Measurements from ENCODE around the gene UBE2G2. TPM values are rescaled to one million over a fixed set of nuclear protein-coding genes. Genes with fewer than 3 reads are reported as not detected.

Gene UBE2G2
- total RNA-seq, 3 donors from 2014 or later = 138 to 144 (median 140) TPM

DNA sequence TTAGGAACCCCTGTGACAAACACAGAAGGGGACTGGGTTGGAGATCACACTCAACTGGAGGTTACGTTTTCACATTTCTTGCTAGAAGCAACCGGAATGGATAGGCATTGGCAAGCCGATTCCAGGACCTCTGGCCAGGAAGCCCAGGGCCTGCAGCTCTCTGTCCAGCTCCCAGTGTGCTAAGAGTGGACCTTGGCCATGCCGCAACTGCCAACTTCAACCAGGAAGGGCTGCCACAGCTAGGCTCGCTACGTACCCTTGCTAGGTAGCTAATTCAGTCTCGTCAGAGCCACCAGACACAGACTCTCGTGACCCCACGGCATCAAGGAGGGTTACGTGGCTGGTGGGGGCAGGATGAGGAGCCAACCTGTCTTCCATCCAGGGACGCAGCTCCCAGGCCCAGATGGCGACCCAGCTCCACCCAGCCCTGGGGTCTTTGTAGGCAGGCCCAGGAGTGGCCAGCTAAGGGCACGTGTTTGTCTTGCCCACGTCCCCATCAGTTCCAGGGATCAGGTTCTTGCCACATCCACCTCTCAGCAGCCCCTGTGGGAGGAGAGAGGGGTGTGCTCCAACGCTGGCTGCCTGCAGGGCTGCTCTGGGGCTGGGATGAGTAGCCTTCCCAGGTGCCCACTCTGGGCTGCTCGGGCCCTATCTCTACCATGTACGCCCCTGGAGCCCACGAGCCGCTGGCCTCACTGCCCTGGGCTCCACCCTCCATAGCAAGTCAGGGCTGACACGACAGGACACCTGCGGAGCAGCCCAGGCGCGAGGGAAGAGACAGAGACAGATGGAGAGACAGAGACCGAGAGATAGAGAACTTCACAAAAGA lies 39.2 kb downstream of the UBE2G2 start:
- Mint-ChIP-seq H3K4me1 (ENCODE audit: low read depth) (peaks cover 14% of the 10 kb centered on the region), H3K4me3 (no peak overlapping the region), H3K9me3 (no peaks in the 10 kb centered on the region), H3K27me3 (ENCODE audit: low read depth) (no peaks in the 10 kb centered on the region), H3K36me3 (ENCODE audit: insufficient read depth) (no peaks in the 10 kb centered on the region)
- ATAC-seq (no peak), DNase-seq (no peak)

DNA sequence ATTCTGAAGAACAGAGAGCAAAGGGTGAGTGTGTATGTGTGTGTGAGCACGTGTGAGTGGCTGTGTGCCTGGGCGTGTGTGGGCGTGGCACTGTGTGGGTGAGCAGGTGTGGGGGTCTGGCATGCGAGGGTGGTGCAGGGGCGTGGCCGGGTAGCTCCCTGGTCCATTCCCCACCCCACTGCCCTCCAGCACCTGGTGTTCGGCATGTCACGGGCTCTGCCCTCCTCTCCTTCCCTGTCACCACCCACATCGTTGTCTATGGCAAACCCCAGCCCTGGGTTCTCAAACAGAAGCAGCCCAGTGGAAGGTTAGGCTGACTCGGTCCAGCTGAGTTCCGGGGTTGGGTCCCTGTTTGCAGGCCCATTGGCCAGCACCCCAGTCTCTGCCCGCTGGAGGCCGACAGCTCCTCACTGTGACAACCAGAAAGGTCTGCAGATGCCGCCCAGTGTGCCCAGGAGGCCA lies 39.8 kb downstream of the UBE2G2 start:
- Mint-ChIP-seq H3K9me3 (no peaks in the 10 kb centered on the region), H3K36me3 (ENCODE audit: insufficient read depth) (no peaks in the 10 kb centered on the region)

DNA sequence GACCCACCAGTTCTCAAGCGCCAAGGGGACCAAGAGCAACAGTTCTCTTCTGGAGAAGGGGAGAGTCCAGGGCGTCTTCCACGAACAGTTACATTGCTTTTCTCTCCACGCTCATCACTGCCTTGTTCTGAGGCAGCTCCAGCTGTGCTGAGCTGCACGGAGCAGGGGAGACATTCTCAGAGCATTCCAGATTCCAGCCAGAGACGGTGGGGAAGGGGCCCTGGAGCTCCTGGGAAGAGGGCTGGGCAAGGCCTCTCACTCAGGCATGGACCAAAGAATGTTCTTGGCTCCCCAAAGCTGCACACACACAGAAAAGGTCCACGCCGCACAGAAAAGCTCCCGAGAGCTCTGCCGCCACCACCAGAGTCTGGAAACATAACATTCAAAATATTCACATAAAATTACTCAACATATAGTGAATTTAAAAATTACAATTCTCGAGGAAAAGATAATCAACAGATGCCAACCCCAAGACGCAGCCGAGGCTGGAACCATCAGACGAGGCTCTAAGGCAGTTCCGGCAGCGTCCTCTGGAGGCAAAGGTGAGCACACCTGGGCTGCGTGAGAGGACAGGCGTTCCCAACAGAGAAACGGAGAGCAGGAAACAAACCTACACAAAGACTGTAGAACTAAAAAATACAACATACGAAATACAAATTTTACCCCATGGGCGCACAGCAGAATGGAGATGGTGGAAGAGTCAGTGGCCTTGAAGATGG lies 40.5 kb downstream of the UBE2G2 start:
- Mint-ChIP-seq H3K36me3 (ENCODE audit: insufficient read depth) (no peaks in the 10 kb centered on the region), H3K4me3 (no peak overlapping the region), H3K27me3 (ENCODE audit: low read depth) (no peaks in the 10 kb centered on the region), H3K9me3 (no peaks in the 10 kb centered on the region), H3K4me1 (ENCODE audit: low read depth) (peaks cover 14% of the 10 kb centered on the region)
- no peak for DNase-seq
- no peak for ATAC-seq

More for the DNA sequence above, 39.8 kb downstream of the UBE2G2 start:
- H3K4me1 Mint-ChIP-seq (ENCODE audit: low read depth) = peaks cover 14% of the 10 kb centered on the region
- no peak overlapping the region for H3K4me3 Mint-ChIP-seq
- DNase-seq (no peak), ATAC-seq (no peak)
- H3K27me3 Mint-ChIP-seq (ENCODE audit: low read depth) = no peaks in the 10 kb centered on the region

DNA sequence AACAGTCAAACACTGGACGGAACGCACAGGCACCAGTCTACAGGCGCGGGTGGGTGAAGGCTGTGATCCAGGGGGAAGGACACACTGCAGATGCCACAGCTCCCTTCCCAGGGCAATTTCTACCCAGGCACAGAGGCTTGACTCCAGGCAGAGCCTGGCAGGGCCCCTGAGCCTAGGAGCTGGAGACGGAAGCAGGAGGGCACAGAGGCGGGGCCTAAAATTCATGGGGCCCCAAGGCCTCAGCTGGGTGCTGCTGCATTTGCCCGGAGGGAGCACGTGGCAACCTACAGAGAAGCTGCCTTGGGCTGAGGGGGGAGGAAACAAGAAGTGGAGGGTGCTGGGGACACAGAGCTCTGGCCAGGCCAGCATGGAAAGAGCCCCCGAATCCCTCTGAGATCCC lies 41.2 kb downstream of the UBE2G2 start:
- Mint-ChIP-seq H3K4me1 (ENCODE audit: low read depth) (peaks cover 8% of the 10 kb centered on the region), H3K9me3 (no peaks in the 10 kb centered on the region)

DNA sequence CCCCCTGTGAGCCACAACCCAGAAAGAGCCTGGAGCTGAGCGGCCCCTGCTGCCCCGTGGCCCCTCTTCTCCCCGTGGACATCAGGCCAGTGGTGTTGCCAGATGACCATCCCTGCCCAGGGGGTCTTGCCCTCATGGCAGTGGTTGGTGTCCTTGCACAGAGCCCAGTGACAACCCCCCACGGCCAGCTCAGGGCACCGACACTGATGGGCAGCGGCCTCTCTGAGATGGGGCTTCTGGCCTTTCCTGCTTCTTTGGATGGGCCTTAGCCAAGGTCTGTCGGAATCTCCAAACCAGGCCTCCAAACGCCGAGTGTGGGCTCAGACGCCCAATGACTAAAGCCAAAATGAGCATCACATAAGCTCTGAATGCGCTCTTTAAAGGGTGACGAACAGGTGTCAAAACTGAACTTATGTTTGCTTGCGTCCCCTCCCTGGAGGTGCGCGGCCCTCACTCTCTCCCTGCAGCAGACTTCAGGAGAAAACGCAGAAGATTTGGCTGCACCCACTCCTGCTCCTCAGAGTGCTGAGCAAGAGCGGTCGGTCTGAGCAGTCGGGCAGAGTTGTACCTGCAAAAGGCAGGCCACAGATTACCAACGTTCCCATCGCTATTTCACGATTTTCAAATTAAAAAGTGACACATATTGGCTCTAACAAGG lies 41.9 kb downstream of the UBE2G2 start:
- Mint-ChIP-seq H3K27me3 (ENCODE audit: low read depth) (no peaks in the 10 kb centered on the region), H3K36me3 (ENCODE audit: insufficient read depth) (no peaks in the 10 kb centered on the region), H3K4me1 (ENCODE audit: low read depth) (peaks cover 2% of the 10 kb centered on the region), H3K9me3 (no peaks in the 10 kb centered on the region), H3K4me3 (no peak overlapping the region)
- DNase-seq (no peak), ATAC-seq (no peak)

More for the DNA sequence above, 41.2 kb downstream of the UBE2G2 start:
- no peak for ATAC-seq
- Mint-ChIP-seq H3K27me3 (ENCODE audit: low read depth) (no peaks in the 10 kb centered on the region), H3K4me3 (no peak overlapping the region), H3K36me3 (ENCODE audit: insufficient read depth) (no peaks in the 10 kb centered on the region)
- no peak for DNase-seq

DNA sequence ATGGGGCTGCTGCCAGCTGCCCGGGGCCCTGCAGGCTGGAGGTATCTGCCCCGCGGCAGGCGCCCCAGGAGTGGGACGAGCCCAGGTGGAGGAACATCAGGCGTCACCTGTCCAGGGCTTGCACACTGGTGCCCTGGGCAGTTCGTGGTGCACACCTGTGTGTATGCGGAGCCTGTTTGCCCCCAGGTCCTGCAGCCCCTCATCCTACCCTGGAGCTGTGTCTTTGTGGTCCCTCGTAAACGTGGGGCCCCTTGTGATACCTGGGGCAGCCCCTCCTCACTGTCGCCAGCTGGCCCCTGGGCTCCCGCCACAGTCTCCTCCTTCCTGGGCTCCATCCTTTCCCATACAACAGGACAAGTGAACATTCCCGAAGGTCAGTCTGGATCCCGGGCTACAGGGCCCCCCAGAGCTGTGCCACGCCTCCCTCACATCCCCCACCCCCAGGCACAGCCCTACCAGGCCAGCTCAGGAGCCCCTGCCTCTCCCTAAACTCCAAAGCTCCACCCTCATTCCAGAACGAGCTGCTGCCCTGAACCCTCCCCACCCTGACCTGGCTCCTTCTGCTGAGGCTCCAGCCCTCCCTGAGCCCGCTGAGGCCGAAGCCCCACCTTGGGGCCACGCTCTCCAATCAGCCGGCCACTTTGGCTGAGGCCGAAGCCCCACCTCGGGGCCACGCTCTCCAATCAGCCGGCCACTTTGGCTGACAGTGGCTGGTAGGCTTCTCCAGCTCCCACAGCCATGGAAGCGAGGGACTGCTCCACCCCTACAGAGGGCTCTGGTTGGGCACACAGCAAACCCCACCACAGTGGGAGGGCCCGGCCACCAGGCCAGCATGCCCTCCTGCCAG lies 42.6 kb downstream of the UBE2G2 start:
- Mint-ChIP-seq H3K27me3 (ENCODE audit: low read depth) (no peaks in the 10 kb centered on the region), H3K36me3 (ENCODE audit: insufficient read depth) (no peaks in the 10 kb centered on the region), H3K9me3 (no peaks in the 10 kb centered on the region), H3K4me3 (no peak overlapping the region), H3K4me1 (ENCODE audit: low read depth) (peaks cover 2% of the 10 kb centered on the region)
- ATAC-seq (no peak), DNase-seq (no peak)

DNA sequence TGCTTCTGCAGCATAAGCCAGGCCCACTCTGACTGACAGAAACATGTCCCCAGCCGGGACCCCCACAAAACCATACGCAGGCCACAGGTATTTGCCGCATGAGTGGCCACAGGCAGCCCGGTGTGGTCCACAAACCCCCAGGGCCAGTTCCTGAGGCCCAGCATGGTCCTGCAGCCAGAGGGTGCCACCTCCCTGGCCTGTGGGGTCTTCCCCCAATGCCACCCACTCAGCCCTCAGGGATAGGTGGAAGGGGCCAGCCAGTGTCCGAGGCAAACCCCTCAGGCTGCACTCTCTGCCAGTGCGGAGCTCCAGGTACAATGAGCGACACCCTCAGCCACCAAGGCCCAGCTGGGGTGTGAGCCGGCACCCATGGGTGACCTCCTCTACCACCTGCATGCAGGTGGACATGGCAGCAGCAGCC lies 43.5 kb downstream of the UBE2G2 start:
- ATAC-seq (no peak), DNase-seq (no peak)
- Mint-ChIP-seq H3K9me3 (no peaks in the 10 kb centered on the region), H3K36me3 (ENCODE audit: insufficient read depth) (no peaks in the 10 kb centered on the region), H3K4me1 (ENCODE audit: low read depth) (peaks cover 2% of the 10 kb centered on the region), H3K27me3 (ENCODE audit: low read depth) (no peaks in the 10 kb centered on the region), H3K4me3 (no peak overlapping the region)

DNA sequence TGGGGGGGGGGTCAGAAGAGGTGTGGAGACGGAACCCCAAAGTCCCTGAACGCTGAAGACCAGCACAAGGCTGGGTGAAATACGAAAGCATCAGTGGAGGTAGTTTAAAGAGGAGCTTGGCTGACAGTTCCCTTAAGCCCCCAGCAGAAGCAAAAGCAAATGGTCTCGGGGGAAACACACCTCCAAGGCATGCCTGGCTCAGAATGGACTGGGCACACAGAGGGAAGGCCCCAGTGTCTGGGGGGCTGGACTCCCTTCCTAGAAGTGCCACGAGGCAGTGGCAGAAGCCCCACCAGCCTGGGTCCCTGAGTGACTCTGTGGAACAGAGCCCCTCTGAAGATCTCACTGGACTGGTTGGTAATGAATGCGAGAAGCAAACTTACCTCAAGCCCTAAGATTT lies 43.9 kb downstream of the UBE2G2 start:
- DNase-seq = no peak
- Mint-ChIP-seq H3K36me3 (ENCODE audit: insufficient read depth) (no peaks in the 10 kb centered on the region), H3K4me3 (no peak overlapping the region), H3K4me1 (ENCODE audit: low read depth) (peaks cover 2% of the 10 kb centered on the region), H3K9me3 (no peaks in the 10 kb centered on the region), H3K27me3 (ENCODE audit: low read depth) (no peaks in the 10 kb centered on the region)
- no peak for ATAC-seq

DNA sequence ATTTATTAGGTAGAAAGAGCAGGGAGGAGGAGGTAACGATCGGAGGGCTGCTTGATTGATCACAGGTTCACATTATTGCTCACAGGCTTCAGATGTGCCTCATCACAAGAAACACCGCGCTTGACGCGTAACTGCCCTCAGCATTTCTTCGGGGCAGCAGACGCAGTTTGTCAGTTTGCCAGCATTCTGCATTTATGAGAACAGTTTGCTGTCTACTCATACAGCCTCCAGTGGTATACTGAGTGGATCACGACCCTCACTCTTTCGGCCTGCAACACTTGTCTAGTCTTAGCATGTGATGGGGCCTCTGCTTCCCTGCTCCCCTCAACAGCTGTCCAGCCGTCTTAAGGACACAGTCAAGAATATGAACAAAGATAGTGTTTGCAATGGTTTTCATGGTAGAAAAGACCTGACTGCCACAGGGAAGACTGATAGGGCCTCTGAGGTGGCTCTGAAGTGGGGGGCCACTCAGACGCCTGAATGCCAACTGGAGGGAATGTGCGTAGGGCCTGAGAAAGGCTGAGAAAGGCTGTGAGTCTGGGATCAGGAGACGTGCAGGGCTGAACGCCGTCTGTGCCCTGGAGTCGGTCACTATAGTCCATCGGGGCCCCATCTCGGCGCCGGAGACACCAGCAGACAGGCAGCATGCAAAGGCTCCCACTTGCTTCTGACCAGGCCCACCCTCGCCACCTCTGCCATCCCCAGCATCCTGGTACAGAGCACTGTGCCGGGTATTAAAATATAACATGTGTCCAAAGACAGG lies 45.0 kb downstream of the UBE2G2 start:
- H3K27me3 Mint-ChIP-seq (ENCODE audit: low read depth) = peaks cover 8% of the 10 kb centered on the region
- DNase-seq (no peak), ATAC-seq (no peak)
- H3K9me3 Mint-ChIP-seq = no peaks in the 10 kb centered on the region
- H3K4me1 Mint-ChIP-seq (ENCODE audit: low read depth) = peaks cover 2% of the 10 kb centered on the region
- H3K4me3 Mint-ChIP-seq = no peak overlapping the region
- H3K36me3 Mint-ChIP-seq (ENCODE audit: insufficient read depth) = no peaks in the 10 kb centered on the region

DNA sequence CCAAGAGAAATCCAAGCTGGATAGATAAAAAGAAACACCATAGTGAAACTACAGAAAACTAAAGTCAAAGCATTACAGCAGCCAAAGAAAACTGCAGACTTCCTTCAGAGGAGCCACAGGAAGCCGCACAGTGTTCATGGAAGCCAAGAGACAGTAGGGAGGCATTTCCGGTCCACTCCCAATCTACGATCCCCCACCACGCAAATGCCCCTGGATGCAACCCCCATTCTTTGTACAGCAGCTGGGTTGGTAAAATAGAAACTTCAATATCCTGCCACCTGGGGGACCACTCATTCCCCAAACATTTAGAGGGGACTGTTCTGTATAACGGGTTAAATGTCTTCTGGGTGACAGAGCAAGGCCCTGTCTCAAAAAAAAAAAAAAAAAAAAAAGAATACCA lies 46.4 kb downstream of the UBE2G2 start:
- DNase-seq (no peak), ATAC-seq (no peak)
- H3K4me3 Mint-ChIP-seq = no peak overlapping the region
- H3K27me3 Mint-ChIP-seq (ENCODE audit: low read depth) = peaks cover 13% of the 10 kb centered on the region
- no peaks in the 10 kb centered on the region for H3K4me1 Mint-ChIP-seq (ENCODE audit: low read depth)
- no peaks in the 10 kb centered on the region for H3K9me3 Mint-ChIP-seq
- no peaks in the 10 kb centered on the region for H3K36me3 Mint-ChIP-seq (ENCODE audit: insufficient read depth)

DNA sequence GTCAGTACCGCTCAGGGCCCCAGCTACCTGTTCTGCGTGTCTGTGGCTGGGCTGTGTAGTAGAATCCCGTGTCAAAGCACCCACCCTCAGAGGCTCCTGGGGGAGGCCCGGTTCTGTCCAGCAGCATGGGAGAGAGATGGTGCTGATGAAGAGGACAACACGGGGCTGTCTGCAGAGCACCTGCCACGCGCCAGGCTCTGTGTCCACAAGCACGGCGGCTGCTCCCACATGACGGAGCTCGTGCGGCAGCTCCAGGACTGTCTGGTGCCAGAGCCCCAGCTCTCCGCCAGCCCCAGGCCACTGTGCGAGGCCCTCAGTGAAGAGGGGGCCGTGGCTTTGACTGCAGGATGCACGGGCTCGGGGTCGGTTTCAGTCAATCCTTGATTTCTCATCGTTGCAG lies 48.3 kb downstream of the UBE2G2 start:
- H3K27me3 Mint-ChIP-seq (ENCODE audit: low read depth) = peaks cover 16% of the 10 kb centered on the region
- H3K36me3 Mint-ChIP-seq (ENCODE audit: insufficient read depth) = no peaks in the 10 kb centered on the region
- DNase-seq = no peak
- no peak for ATAC-seq
- H3K4me3 Mint-ChIP-seq = no peak overlapping the region
- H3K4me1 Mint-ChIP-seq (ENCODE audit: low read depth) = no peaks in the 10 kb centered on the region
- no peaks in the 10 kb centered on the region for H3K9me3 Mint-ChIP-seq

DNA sequence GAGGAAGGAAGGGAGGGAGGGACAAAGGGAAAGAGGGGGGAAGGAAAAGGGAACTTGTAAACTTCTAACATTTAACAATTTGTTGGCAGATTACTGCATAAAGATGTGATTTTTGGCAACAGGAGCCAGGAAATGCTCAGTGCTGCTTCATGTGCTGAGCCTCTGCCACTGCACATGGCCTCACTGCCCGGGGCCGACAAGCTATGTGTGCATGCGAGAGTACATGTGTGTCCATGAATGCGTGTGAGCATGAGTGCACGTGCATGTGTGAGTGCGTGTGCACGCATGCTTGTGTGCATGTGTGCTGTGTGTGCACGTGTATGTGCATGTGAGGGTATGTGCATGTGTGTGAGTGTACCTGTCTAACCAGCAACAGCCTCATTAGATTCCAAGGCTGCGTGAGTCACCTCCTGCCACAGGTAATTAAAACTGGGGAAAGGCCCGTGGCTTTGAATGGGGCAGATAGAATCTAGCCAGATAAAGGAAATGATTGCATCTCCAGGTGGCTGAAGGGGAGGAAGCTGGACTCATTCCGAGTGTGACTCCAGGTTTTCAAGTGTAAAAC lies 48.9 kb downstream of the UBE2G2 start:
- Mint-ChIP-seq H3K27me3 (ENCODE audit: low read depth) (peaks cover 16% of the 10 kb centered on the region), H3K4me3 (no peak overlapping the region), H3K36me3 (ENCODE audit: insufficient read depth) (no peaks in the 10 kb centered on the region), H3K4me1 (ENCODE audit: low read depth) (no peaks in the 10 kb centered on the region), H3K9me3 (no peaks in the 10 kb centered on the region)
- ATAC-seq = no peak
- no peak for DNase-seq

Measured in activated T-cell treated with anti-CD3 and anti-CD28 coated beads, Interleukin-2, amount 50 U/mL, for 4 hours (primary cell).